ENCODE measurements around the gene FBXL7. TPM values are rescaled to one million over a fixed set of nuclear protein-coding genes. Genes with fewer than 3 reads are reported as not detected.

The FBXL7 gene
- total and polyA plus RNA-seq, 9 of the 15 experiments (the other 6 are each of a cell fraction or from before 2014, with no cell fraction given): 0.04 to 0.08 TPM; not detected in 7

DNA sequence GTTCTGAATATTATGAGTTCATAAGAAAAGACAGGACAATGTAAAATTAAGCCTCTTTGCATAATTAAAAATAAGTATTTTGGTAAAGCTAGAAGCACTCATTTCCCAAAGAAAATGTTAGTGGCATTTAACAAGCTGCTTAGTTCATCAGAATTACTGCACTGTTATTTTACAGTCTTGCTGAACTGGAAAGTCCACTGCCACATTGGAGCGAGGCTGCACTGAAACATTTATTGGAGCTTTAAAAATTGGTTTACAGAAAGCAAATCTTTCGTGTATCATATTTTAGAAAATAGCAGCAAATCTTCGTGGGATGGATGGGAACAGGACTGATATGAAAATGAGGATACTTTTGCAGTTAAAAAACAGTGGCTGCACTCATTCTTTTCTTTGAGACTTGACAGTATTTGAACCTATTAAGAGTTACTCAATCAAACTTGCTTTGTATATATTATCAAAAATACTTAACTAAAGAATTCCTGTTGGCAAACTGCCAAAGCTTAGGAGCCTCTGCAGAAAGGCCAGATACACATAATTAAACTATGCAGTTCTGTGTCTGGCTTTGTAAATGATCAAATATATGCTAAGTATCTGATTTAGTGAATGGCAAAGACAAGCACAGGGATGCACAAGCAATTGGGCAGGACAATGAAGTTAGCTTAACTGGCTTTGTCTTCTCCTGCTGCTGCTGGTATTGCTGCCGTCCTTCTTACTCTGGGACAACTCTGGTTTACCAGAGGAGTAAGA, 16.5 kb upstream of the FBXL7 start (continued):
- TF ChIP-seq, protein P1, sequence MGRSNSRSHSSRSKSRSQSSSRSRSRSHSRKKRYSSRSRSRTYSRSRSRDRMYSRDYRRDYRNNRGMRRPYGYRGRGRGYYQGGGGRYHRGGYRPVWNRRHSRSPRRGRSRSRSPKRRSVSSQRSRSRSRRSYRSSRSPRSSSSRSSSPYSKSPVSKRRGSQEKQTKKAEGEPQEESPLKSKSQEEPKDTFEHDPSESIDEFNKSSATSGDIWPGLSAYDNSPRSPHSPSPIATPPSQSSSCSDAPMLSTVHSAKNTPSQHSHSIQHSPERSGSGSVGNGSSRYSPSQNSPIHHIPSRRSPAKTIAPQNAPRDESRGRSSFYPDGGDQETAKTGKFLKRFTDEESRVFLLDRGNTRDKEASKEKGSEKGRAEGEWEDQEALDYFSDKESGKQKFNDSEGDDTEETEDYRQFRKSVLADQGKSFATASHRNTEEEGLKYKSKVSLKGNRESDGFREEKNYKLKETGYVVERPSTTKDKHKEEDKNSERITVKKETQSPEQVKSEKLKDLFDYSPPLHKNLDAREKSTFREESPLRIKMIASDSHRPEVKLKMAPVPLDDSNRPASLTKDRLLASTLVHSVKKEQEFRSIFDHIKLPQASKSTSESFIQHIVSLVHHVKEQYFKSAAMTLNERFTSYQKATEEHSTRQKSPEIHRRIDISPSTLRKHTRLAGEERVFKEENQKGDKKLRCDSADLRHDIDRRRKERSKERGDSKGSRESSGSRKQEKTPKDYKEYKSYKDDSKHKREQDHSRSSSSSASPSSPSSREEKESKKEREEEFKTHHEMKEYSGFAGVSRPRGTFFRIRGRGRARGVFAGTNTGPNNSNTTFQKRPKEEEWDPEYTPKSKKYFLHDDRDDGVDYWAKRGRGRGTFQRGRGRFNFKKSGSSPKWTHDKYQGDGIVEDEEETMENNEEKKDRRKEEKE (IDR thresholded peaks at IDR 0.05; ENCODE audit: borderline replicate concordance in 1 of 2, control insufficient read depth in 1 of 2, low read depth in 2 of 2, low read length in 1 of 2): no peak
- peak; percentile 76 for TF ChIP-seq NFIX (CRISPR knock-in tag; IDR thresholded peaks at IDR 0.05; ENCODE audit: low read depth)
- TF ChIP-seq, protein P2, sequence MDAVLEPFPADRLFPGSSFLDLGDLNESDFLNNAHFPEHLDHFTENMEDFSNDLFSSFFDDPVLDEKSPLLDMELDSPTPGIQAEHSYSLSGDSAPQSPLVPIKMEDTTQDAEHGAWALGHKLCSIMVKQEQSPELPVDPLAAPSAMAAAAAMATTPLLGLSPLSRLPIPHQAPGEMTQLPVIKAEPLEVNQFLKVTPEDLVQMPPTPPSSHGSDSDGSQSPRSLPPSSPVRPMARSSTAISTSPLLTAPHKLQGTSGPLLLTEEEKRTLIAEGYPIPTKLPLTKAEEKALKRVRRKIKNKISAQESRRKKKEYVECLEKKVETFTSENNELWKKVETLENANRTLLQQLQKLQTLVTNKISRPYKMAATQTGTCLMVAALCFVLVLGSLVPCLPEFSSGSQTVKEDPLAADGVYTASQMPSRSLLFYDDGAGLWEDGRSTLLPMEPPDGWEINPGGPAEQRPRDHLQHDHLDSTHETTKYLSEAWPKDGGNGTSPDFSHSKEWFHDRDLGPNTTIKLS (IDR thresholded peaks at IDR 0.05; ENCODE audit: borderline replicate concordance, low read depth): no peak
- TF ChIP-seq, protein P3, sequence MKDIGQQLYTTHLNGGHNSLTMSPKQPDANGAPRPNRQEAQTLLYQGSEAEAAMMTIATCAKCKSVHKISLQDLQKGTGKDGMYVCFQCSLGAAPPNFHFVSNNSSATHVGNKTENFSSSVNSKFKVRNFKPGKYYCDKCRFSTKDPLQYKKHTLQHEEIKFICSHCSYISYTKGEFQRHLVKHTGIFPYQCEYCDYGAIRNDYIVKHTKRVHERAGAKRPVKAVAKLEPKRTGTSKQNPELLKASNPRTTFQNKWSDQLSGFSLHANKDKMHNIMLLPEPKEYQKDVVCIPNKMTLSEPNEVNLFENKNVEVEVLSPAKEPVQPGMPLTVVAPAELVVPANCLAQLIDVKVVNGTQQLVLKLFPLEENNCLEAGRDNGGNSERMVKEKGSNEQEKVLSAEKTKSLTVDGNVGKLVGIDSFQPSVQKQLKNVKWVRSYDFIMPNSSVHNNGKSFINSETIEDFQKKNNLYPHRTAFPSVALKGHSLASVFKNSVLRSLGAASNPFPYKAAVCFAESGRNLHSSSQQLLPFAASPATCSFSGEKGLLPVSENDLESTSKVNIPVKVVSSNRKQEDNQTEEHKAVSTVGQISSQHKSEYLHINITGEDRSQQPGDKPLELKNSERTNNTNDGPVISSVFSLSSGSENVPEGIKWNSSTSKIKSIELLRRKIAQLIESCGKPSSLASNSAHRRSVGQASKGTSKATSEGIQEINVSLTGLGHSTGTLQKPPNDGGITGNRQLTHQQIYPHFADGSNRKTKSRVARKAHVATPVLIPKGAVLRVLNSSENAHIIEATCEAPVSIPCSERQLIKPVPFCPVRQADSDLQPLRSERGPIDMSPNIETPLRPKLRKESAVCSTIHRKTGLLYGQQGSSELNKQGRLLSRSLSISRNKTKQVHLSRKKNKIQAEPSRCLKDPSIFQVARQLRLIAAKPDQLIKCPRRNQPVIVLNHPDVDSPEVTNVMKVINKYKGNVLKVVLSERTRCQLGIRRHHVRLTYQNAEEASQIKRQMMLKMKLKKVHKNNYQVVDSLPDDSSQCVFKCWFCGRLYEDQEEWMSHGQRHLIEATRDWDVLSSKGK (CRISPR knock-in tag; IDR thresholded peaks at IDR 0.05): no peak

All from K562 (cell line).